GM19240 (cell line): ENCODE measurements around the gene GCN1.

ENCODE experiments used
- DNase-seq: peaks from one replicate; pipeline ENCODE4 v3.0.0; 2011; ENCODE audit warnings: low spot score; ENCODE audit not compliant: insufficient read length

The GCN1 gene

DNA sequence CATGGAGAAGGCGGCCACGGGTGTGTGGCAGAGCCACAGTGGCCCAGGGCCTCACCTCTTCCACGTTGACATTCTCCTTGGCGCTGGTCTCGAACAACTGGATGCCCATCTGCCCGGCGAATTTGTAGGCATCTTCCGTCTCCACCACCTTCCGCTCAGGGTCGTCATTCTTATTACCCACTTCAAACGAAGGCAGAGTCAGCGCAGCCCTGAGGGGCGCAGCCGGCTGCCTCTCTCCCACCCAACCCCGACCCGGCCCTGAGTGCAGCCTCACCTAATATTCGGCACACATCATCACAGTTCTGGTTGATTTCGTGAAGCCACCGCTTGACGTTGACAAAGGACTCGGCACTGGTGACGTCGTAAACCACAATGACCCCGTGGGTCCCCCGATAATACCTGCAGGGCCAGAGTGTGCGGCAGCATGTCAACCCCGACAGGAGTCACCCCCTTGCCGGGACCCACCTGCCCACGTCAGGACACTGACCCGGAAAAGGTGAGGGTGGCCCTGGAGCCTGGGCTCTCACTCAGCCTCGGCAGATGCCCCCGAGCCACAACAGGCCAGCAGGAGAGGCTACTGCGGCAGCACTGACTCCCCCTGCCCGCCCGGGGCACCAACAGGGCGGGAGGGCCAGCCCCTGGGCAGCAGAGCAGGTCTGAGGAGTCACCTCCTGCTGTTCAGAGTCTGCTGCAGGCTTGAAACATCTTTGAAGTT, 95.6 kb downstream of the GCN1 start:
- DNase-seq, result no peak

DNA sequence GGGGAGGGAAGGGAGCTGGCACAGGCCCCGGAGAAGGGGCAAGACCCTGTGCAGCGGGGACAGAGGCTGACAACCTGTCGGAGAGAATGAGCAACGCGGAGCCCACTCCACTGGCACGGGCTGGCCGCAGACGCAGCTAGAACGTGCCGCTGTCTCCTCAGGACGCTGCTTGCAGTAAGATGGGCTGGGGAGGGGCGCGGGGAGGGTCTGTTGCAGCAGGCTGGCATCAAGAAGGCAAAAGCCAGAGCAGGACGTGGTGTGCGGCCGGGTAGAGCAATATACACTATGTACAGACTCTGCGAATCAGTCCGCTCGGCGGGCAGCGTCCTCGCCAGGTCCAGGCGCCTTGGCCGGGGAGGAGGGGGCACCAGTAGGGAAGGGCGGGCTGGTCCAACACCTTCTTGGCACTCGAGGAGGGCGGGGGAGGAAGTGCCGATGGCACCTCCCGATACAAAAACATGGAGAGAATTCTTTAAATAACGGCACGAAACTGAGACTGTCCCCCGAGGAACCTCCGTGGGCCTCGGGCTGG, 97.8 kb downstream of the GCN1 start:
- DNase-seq, result no peak

DNA sequence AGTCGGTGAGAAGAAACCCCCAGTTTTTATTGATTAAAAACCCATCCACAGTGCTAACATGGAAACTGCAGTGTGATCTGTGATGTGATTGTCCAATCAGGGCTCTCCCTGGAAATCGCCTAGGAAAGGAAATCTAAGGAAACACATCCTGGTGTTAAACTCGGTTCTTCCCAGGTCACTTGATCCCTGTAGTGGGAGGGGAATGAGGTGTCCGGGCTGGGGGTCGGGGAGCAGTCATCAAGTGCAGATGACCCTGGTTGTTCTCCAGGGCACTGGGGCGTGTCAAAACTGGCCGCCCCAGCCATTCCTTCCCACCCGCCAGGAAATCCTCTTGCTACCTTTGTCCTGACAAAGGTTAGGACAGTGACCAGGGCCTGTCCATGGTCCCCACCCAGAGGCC, 98.8 kb downstream of the GCN1 start:
- no peak for DNase-seq

DNA sequence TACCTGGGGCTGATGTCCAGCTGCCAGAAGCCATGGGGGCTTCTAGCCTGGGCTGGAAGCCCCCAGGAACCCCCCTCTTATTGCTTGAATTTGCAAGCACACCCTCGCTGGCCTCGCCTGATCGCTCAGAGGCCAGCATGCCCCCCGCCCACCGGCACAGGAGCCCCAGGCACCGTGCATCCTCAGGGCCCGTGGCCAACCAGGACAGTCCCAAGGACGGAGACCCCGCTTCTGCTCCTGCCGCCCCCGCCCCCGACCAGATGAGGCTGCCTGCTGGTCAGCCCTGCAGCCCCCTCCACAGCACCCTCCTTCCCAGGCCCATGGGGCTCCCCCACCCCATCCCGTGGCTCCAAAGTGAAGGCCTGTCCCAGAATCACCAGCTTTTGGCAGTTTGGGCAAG, 99.2 kb downstream of the GCN1 start:
- DNase-seq, result no peak

DNA sequence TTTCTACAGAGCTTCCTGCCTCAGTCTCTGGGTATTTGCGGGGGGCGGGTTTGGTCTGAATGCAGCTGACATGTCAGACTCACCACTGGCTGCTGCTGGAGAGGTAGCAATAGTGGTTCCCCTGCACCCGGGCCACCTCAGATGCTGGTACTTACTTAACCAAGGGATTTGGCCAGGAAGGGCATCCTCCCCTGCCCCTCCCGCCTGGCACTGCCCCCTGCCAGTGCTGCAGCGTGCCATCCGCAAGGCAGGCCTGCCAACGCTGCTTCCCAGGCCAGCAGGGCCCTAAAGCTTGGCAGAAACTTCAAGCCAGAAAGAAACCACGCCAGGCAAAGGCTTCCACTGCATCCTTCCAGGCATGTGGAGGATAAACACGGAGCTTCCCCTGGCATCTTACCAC, 100.0 kb downstream of the GCN1 start:
- no peak for DNase-seq

DNA sequence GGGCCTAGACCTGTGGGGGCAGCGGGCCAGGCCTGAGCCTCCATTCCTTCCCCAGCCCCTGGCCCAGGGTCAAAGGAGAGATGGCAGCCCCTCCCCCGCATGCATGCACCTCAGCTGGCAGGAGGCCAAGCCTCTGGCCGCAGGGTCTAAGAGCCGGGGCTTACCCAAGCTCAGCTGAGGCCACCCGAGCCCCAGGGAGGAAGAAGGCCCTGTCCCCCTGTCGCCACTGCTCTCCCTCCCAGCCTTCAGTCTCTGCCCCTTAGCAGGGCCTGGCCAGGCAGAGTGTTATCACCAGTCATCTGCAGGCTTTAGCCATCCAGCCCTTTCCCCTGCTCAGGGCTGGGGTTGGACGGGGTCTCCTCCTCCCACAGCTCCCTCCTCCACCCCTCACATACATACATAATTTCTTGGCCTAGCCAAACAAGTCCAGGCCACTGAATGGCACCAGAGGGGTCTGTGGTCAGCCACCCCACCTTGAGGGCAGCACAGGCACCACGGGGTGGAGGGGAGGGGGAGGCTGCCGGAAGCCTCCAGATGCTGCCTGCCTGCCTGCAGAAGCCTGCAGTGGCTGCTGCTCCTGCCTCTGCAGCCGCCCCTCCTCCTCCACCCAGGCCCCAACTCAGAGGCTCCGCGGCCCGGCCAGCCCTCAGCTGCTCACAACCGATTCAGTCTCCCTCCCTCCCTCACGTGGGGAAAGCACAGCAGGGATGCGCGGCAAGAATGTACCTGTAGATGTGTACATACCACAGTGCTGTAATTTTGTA, 100.7 kb downstream of the GCN1 start:
- DNase-seq, result no peak

DNA sequence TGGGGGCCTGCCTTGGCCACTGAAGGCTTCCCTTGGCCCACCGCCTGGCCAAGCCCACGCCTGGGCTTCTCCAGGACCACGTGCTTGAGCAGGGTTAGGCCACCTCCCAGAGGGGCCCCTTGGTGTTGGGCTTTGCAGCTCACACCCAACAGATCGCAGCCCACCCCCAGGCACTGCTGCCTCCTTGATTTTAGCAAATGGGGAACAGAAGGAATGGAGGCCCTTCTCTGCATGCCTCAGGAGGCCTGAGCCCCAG, 101.3 kb downstream of the GCN1 start:
- no peak for DNase-seq

DNA sequence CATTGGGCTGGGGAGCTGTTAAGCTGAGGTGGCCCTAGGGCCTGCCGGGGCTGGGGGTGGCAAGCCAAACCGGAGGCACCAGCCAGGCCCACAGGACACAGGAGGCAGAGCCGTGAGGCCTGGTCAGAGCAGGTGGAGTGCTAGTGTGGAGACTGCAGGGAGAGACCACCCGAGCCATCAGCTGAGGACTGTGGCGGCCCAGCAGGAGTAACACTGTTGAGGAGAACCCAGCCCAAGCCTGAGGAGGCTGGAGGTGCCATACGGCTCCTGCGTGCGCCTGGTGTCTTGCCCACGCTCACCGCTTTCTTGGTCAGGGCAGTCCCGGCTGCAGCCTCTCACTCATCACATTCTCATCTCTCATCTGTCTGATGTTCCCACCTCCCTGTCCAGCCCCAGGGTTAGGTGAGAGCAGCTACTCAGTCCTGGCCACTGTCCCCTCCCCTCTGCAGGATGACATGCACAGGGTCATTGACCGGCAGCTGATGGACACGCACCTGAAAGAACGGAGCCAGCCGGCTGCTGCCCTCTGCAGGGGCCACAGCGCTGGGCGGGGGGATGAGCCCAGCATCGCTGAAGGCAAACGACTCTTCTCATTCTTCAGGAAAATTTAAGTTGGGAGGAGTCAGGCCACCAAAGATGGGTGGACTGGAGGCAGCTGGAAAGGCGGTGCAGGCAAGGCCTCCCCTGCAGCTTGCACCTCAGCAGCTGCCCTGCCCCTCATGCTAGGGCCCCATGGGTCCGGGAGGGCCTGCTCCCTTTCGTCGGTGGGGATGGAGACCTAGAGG, 101.8 kb downstream of the GCN1 start:
- DNase-seq, result no peak

DNA sequence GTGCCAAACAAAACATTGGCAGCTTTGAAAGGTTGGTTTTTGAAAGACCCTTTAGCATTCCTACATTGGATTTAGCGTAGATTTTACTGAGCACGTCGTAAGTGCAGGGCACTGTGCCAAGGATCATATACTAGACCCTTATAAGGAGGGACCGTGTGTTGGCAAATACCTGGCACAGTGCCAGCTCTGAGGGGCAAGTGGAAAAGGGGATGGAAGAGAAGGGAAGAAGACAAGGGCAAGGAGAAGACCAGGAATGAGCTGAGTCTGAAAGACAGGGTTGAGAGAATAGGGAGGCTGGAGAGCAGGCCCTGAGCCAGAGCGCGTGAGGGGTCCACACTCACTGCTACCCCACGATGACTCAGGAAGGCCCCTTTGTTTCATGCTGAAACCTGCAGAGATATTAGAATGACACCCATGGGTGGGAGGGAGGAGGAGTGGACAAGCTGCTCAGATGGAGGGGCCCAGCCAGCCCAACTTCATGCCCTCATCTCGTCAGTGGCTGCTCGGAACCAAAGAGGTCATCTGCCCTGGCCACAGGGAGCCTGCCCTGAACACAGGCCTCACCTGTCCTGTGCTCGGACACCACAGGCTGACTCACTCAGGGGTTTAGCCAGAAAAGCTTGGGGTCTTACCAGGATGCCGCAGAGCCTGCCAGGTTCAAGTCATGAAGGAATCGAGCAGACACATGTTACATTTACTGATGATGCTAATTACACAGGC, 103.0 kb downstream of the GCN1 start:
- no peak for DNase-seq

DNA sequence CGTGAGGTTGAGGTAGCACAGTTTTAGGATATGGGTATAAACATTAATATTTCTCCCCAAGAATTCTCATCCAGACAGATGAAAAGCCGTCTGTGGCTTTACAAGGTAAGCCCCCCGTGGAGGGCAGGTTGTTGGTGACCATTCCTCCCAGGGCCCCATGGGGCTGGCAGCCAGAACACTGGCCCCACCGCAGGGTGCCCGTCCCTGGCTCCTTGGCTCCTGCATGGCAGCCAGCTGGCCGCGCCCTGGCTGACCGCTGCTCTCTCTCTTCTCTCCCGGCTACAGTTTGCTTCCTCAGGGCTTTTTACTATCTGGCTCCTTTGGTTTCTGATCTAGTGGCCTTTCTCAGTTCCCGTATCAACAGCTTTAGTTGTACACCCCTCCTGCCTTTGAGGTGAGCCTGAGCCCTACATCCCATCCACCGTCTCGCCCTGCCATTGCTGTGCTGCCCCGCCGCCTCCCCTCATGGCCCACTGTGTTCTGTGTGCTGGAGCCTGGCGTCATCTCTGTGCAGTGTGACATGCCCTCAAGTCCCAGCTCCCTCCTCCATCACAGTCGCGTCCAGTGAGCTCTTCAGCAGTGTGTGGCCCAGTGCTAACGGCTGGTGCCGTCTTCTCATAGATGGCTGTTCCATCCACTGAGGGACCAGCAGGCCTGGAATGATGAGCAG, 103.8 kb downstream of the GCN1 start:
- no peak for DNase-seq

DNA sequence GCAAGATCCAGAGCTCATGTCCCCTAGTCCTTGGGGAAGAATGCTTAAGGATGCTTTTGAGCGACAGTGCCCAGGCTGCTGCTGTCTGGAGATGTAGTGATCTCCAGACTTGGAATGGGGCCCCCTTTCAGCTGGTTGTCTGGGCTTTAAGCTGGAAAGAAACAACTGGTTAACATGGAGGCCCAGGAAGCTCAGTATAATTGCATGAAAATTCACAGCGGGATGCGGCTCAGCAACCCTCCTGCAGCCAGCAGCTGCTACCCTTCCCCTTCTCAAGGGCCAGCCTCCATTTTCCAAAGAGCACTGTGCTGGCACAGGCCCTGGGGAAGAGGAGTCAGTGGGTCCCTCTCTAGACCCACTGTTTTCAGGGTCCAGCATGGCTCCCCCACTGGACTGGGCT, 104.3 kb downstream of the GCN1 start:
- no peak for DNase-seq

DNA sequence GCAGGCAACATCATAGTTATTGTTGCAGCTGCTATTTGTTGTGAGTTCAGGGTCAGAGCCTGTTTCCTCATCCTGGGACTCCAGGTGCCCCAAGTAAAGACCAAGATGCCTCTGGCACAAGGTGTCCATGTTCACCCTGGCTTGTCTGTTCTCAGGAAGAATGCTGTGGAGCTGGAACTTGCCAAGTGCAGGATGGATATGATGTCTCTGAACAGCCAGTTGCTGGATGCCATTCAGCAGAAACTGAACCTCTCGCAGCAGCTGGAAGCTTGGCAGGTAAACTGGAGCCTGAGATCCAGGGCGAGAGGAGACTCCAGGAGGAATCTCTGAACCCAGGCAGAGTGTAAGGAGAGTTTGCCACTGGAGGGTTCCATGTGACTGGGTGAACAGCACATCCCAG, 104.7 kb downstream of the GCN1 start:
- DNase-seq, result no peak

DNA sequence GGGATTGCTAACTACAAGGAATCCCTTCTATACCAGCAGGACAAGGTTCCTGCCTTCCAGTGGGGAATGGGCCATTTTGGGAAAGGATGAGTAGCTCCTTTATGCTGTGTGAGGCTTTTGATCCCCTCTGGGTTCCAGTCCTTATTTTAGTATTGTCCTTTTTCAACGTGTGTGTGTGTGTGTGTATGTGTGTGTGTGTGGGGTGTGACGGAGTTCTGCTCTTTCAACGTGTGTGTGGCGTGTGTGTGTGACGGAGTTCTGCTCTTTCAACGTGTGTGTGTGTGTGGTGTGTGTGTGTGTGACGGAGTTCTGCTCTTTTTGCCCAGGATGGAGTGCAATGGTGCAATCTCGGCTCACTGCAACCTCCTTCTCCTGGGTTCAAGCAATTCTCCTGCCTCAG, 105.4 kb downstream of the GCN1 start:
- no peak for DNase-seq

DNA sequence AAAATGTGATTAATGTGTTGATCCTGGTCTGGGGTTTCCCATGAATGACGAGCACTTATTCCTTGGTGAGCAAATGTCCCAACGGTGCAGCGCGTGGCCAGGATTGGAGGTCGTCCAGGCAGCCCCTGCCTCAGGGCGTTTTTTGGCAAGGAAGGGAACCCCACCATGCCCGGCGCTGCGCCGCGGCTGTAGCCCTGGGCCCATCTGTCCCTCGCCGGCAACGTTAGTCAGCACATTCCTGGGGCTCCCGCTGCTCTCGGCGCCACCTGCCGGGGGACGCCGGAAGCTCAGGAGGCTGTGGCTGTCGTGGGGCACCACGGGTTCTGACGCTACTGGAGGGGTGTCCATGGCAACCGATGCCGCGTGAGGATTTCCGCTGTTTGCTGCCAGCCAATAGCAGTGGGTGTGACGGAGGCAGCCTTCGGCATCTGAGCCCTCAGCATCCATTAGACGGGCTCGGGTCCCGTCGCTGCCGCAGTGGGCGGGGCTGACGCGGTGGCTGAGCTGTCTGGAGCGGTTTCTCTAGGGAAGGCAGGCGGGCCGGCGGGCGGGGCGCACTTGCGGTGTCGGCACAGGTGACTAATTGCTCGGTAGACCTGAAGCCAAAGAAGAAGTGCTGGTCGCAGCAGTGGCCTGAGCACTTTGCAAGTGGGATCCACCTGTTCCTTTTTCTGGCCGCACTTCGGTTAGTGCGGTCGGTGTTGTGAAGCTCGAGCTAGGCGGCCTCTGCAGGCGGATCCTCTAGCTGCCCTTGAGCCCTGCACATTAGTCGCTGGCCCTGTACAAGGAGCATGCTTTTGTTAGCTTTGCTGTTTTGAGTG, 107.5 kb downstream of the GCN1 start:
- DNase-seq, result peak; percentile 100

DNA sequence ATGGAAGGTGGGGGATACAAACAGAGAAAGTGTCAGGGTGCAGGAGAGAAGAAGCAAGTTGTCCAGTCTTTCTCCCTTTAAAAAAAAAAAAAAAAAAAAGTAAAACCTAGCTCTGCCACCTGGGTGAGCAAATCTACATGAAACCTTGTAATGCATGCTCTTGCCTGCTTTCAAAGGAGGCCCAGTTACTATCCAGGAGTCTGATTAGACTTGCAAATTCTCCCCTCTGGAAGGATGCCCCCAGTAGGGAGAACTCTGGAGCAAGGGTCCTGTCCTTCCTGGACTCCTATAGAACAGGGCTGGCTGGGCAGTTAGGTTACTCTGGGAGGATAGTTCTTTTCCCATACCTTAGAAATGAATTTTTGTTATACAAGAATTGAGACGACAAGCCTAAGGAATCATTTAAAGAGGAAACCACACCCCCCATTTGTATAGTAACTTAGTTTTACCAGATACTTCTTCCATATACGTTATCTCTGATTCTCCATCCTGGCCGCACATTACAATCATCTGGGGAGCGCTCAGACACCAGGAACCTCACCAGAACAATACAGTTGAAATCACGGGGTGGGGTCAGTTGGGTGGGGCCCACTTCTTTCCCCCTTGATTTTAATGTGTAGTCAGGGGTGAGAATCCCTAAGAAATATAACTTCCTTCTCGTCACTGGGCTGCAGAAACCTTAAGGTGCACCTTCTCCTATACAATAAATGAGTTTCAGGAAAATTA, 108.4 kb downstream of the GCN1 start:
- no peak for DNase-seq

DNA sequence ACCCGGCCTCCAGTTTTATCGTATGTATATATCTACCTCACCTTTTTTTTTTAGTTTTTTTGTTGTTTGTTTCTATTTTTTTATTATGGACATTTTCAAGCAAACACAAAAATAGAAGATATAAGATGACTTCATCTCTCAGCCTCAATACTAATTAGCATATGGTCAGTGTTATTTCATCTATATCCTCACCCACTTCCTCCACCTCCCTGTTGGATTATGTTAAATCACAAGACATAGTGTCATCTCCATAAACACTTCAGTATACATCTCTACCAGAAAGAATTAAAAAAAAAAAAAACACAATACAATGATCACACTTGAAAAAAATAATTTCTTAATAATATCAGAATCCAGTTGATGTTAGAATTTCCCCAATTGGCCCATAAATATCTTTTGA, 112.9 kb downstream of the GCN1 start:
- no peak for DNase-seq

DNA sequence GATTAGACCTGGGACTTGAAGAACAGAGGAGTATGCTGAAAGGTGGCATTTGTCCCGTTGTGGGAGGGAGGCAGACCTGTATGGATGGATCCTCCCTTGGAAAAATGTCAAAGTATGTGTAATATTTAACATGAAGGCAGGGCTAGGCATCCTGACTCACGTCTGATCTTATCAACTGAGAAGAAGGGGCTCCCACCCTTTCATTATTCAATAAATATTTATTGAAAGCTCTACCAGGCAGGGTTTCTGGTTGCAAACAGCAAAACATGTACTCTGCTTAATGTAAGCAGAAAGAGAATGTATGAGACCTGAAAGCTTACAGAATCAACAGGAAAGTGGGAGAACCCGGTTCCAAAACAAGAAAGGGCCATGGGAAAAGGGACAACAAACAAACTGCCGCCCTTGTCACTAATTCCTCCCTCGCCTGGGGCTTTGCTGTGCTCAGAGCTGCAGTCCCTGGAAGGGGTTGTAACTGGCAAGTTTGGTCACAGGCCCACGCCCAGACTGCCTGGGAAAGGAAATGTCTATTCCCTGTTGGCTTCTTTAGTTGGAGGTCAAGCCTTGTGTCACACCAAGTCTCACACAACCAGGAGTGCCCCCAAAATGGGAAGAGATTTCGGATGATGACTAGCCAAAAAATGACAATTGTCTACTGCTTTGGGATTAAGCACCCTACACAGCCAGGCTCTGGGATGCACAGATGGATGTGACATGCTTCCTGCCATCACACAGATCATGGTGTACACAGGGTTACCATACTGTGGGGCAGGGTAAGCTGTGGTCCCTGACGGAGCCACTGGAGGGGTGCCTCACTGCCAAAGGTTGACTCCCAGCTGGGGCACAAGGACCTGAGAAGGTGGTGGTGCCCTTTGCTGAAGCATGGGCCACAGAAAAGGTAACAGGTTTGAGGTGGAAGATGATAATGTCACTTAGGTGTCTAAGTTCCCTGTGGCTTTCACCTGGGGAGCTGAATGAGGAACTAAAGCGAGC, 114.8 kb downstream of the GCN1 start:
- DNase-seq, result no peak

DNA sequence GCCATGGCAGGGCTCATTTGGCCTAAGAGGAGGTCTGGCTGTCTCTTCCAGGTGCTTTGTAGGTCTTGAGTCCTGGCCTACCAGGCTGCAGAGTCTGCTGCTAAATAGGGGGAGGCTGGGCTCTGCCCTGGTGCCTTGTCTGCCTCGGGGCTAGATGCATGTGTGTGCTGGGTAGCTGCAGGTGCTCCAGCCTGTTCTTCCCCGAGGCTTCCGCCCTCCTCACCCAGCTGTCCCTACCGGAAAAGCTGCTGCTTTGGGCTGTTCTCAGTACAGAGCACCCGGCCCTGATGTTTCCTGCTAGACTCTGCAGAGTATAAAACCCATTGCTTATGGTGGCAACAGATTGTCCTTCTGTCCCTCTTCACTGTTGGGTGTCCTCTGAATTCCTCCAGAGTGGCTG, 115.6 kb downstream of the GCN1 start:
- DNase-seq, result no peak
